HFFc6 (cell line): ENCODE results near the gene SYT5. TPM values are rescaled to one million over a fixed set of nuclear protein-coding genes. Genes with fewer than 3 reads are reported as not detected.
A peak's percentile ranks its signal among the peaks of the same experiment; 100 is the strongest.

ENCODE experiments used
- DNase-seq: peaks from one replicate; pipeline ENCODE4 v3.0.0-alpha.2; 2018
- H3K27ac Mint-ChIP-seq: 2 replicates; pipeline ENCODE4 v1.8.0; 2020; ENCODE audit warnings: mild to moderate bottlenecking, mixed read lengths
- H3K27me3 Mint-ChIP-seq: 2 replicates; pipeline ENCODE4 v1.8.0; 2021; ENCODE audit warnings: mild to moderate bottlenecking, moderate library complexity, mixed read lengths; ENCODE audit not compliant: insufficient read depth
- H3K36me3 Mint-ChIP-seq: 2 replicates; pipeline ENCODE4 v1.8.0; 2021; ENCODE audit warnings: low read depth, mixed read lengths
- H3K4me1 Mint-ChIP-seq: 2 replicates; pipeline ENCODE4 v1.8.0; 2020; ENCODE audit warnings: low read depth, mixed read lengths
- H3K4me3 Mint-ChIP-seq: 2 replicates; pipeline ENCODE4 v1.8.0; 2020; ENCODE audit warnings: mild to moderate bottlenecking, moderate library complexity, mixed read lengths
- H3K9me3 Mint-ChIP-seq: 2 replicates; pipeline ENCODE4 v1.8.0; 2020; ENCODE audit warnings: mild to moderate bottlenecking, mixed read lengths
- long read RNA-seq: library from polyadenylated mRNA; unstranded; transcript quantifications from one replicate; pipeline ENCODE4 v2.0.0, GENCODE V29; 2019
- total RNA-seq, 6 experiments: library from RNA; stranded (reverse); fragmentation: NEBNext Ultra II Directional; extraction: Animal tissue kit (Norgen Biotek cat#: 25700); gene quantifications; 2 replicates in 1 of 6; 3 replicates in 5 of 6; pipeline ENCODE4 v1.2.3, GENCODE V29; 2021
- TF ChIP-seq, protein P1 (sequence below): fragments of 200-600 bp; sonication (generic); IDR thresholded peaks from 2 replicates; pipeline ENCODE4 v1.5.0; 2021; ENCODE audit warnings: antibody characterized with exemption, mild to moderate bottlenecking

Gene SYT5
- total RNA-seq = 1 to 10 TPM in 1 of 6 experiments, under 1 TPM in 2, not detected in 3; 0.09 to 1.2 (median 0.38) TPM
- long read RNA-seq, partial matches to known transcripts = 0 of 1 reads
- long read RNA-seq, other reads (novel, unspliced or antisense) = 1 of 1 reads

DNA sequence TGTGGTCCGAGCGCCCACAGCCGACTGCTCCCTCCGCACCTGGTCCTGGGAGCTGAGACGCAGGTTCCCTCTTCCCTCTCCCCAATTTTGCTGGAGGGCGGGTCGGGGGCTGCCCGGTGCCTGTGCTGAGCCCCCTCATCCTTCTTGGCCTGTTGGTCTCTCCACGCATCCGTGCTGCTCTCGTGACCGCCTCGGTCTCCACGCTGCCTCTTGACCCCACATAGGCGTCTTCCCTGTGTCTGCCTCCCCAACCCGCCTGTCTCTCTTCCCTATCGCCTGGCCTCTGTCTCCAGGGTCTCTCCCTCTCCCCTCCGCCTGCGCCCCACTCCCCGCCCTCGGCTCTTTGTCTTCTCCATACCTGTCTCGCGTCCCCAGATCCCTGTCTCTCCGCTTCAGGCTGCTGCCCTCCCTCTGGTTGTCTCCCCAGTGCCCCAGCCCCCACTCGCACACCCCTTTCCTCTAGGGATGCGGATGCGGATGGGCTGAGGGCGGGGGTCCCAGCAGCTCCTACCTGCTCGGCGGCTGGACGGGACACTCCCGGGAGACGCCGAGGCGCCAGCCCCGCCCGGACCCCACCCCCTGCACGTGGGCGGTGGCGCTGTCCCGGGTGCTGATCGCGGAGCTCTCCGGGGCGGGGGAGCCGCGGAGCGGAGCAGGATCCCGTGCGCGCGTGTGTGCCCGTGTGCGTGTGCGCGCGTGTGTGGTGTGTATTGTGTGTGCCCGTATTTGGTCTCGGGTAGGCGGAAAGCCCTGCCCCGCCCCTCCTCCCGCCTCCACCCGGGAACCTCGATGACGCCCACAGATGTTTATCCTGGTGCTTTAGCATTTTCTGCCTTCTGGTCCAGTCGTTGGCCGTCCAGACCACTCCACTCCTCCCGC lies at the start of gene SYT5:
TSS of gene SYT5 (minus strand) at position 684 of the 879 bp plus-strand sequence. CDS start 1,248 bp downstream, outside the sequence.
- Mint-ChIP-seq H3K27me3 (peaks cover 17% of the 10 kb centered on the region), H3K4me1 (peaks cover 32% of the 10 kb centered on the region), H3K4me3 (peak within 1 kb of the TSS; percentile 83), H3K9me3 (no peaks in the 10 kb centered on the region), H3K36me3 (peaks cover 4% of the 10 kb centered on the region; the same call in 1 of the 2 replicates), H3K27ac (peak within 1 kb of the TSS; percentile 94)
- DNase-seq = no peak
- TF ChIP-seq, protein P1, sequence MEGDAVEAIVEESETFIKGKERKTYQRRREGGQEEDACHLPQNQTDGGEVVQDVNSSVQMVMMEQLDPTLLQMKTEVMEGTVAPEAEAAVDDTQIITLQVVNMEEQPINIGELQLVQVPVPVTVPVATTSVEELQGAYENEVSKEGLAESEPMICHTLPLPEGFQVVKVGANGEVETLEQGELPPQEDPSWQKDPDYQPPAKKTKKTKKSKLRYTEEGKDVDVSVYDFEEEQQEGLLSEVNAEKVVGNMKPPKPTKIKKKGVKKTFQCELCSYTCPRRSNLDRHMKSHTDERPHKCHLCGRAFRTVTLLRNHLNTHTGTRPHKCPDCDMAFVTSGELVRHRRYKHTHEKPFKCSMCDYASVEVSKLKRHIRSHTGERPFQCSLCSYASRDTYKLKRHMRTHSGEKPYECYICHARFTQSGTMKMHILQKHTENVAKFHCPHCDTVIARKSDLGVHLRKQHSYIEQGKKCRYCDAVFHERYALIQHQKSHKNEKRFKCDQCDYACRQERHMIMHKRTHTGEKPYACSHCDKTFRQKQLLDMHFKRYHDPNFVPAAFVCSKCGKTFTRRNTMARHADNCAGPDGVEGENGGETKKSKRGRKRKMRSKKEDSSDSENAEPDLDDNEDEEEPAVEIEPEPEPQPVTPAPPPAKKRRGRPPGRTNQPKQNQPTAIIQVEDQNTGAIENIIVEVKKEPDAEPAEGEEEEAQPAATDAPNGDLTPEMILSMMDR = no peak

DNA sequence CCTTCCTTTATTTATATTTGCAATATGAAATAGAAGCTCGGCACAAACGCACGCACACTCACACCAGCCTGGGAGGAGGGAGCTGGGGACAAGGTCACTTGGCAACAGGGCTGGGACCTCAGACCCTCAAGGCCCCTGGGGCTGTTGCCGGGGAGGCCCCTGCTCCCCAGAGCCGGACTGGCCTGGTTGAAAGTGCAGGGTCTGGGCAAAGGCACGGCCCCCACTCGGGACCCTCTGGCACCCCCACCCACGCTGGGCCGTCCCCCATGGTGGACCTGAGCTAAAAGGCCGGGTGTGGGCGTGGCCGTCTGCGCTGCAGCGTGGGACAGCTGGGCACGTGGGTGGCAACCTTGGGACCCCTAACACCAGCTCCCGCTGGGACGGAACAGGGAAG lies 49.7 kb upstream of the SYT5 start:
- no peaks in the 10 kb centered on the region for H3K4me1 Mint-ChIP-seq
- H3K4me3 Mint-ChIP-seq = no peak overlapping the region
- peaks cover 13% of the 10 kb centered on the region for H3K36me3 Mint-ChIP-seq
- H3K27ac Mint-ChIP-seq = no peak overlapping the region
- TF ChIP-seq, protein P1 = no peak
- H3K27me3 Mint-ChIP-seq = peaks cover 2% of the 10 kb centered on the region; the same call in 1 of the 2 replicates
- no peak for DNase-seq
- H3K9me3 Mint-ChIP-seq = no peaks in the 10 kb centered on the region

DNA sequence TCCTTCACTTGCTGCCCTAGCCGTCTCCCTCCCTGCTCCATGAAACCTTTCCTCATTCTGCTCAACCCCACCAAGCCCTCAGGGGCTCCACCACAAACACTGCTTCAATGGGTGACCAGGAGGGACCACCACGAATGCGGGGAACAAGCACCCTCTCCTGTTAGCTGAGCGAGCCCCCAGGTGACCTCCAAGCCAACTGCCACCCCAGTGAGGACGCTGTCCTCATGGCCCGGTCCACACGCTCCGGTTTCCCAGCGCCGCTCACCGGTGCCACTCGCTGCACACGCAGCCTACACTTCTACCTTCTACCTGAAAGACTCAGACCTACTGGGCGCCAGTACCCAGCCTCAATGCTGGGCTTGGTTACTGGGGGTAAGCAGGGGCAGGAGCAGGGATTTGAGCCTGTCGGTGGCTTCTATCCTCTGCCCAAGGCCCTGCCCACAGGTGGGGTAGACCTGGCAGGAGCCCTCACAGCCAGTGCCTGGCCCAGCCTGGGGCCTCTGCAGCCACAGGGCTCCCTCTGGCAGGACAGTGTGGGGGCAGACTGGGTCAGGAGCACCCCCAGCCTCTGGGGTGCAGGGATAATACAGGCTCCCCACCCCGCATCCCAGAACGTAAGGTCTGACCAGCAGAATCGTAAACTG lies 49.2 kb upstream of the SYT5 start:
- no peak overlapping the region for H3K27ac Mint-ChIP-seq
- H3K27me3 Mint-ChIP-seq = peaks cover 6% of the 10 kb centered on the region
- H3K36me3 Mint-ChIP-seq = peaks cover 10% of the 10 kb centered on the region
- no peak overlapping the region for H3K4me3 Mint-ChIP-seq
- H3K4me1 Mint-ChIP-seq = no peaks in the 10 kb centered on the region
- DNase-seq = no peak
- TF ChIP-seq, protein P1 = no peak
- H3K9me3 Mint-ChIP-seq = no peaks in the 10 kb centered on the region

DNA sequence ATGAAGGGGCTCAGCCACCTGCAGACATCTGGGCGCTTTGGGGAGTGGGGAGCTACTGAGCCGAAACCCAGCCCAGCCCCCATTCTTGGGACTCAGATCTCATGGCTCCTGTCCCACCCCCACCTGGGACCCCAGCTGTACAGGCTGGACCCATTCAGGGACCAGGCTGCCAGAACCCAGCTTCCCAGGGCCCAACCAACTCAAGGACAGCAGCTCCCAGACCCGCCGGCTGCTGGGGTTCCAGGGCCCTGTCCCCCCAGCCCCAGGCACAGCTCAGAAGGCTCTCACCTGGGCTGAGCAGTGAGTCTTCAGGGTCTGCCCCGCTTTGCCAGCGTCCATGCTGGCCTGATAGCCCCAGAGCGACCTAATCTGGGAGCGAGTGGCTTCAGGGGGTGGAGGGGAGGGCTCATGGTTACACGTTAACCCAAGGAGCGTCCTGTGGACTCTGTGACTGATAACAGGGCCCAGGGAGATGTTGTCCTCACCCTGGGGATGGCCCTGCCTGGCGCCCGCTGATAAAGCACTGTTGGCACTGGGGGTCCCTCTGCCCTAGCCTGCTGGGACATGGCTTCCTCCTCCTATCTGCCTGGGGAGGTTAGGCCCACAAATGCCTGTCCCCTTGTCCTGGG lies 48.4 kb upstream of the SYT5 start, which contains the start of gene TMEM86B:
TSS of gene TMEM86B (minus strand) at position 361 of the 629 bp plus-strand sequence. CDS start at position 339, 22 bp downstream.
- Mint-ChIP-seq H3K27me3 (peaks cover 7% of the 10 kb centered on the region), H3K27ac (no peak within 1 kb of the TSS), H3K4me3 (no peak within 1 kb of the TSS), H3K9me3 (no peaks in the 10 kb centered on the region), H3K4me1 (no peaks in the 10 kb centered on the region), H3K36me3 (peaks cover 10% of the 10 kb centered on the region)
- TF ChIP-seq, protein P1 = no peak
- no peak for DNase-seq

DNA sequence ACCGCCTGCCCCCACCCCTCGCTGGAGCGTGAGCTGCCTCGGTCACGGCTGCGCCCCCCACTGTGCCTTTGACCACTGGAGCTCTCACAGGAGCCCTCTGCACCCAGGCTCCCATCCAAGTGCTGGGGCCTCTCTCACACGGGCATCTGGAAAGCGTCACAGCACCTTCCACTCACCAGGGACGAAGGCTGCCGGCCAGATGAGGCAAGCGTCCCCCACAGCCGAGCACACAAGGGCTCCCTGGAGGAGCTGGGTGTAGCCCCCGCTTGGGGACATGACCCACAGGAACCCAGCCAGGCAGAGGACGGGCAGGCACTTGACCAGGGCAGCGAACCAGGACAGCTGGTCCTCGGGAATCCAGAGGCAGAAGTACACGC lies 47.9 kb upstream of the SYT5 start:
- Mint-ChIP-seq H3K27me3 (peaks cover 8% of the 10 kb centered on the region), H3K4me1 (no peaks in the 10 kb centered on the region), H3K9me3 (no peaks in the 10 kb centered on the region), H3K4me3 (no peak overlapping the region), H3K36me3 (peaks cover 10% of the 10 kb centered on the region), H3K27ac (no peak overlapping the region)
- TF ChIP-seq, protein P1 = no peak
- no peak for DNase-seq
